Kidney (tissue), 14 donors: ENCODE measurements around the gene ADGRV1. TPM values are rescaled to one million over a fixed set of nuclear protein-coding genes. Genes with fewer than 3 reads are reported as not detected.
A peak's percentile ranks its signal among the peaks of the same experiment; 100 is the strongest.

ENCODE experiments used
- DNase-seq, 5 donors: peaks; one replicate each; pipeline ENCODE4 v3.0.0-alpha.2; 2013 to 2020
- FAIRE-seq: peaks from 2 replicates; lab custom pipeline; 2012; peaks lifted over from hg19 to GRCh38; lab: Jason Lieb, UNC
- H3K27ac ChIP-seq, 2 donors: one replicate each; pipeline ENCODE4 v1.7.0; 2013; ENCODE audit warnings: low read depth in 2 of 2, low read length in 2 of 2, inconsistent platforms in 1 of 2
- H3K27me3 ChIP-seq: one replicate; pipeline ENCODE4 v1.7.1; 2013; ENCODE audit warnings: low read length, inconsistent platforms; ENCODE audit not compliant: control insufficient read depth, insufficient read depth
- H3K36me3 ChIP-seq, 3 donors: one replicate each; pipeline versions ENCODE4 v1.7.0 to v1.7.1; 2013; ENCODE audit warnings: low read length in 3 of 3, control low read depth in 1 of 3, inconsistent platforms in 1 of 3; ENCODE audit not compliant: insufficient read depth in 3 of 3, control insufficient read depth in 2 of 3
- H3K4me1 ChIP-seq, 3 donors: one replicate each; pipeline versions ENCODE4 v1.7.0 to v1.7.1; 2013; ENCODE audit warnings: low read length in 3 of 3, inconsistent platforms in 1 of 3, low read depth in 1 of 3; ENCODE audit not compliant: control insufficient read depth in 2 of 3, insufficient read depth in 2 of 3
- H3K4me3 ChIP-seq, 3 donors: one replicate each; pipeline versions ENCODE4 v1.7.0 to v1.8.1; 2013; ENCODE audit warnings: low read length in 3 of 3, control low read depth in 1 of 3, inconsistent platforms in 1 of 3
- H3K9ac ChIP-seq, 3 donors: one replicate each; pipeline versions ENCODE4 v1.7.0 to v1.7.1; 2013; ENCODE audit warnings: low read length in 3 of 3, control low read depth in 1 of 3, inconsistent platforms in 1 of 3
- H3K9me3 ChIP-seq, 3 donors: one replicate each; pipeline versions ENCODE4 v1.7.0 to v1.7.1; 2013; ENCODE audit warnings: low read length in 3 of 3, control low read depth in 1 of 3, inconsistent platforms in 1 of 3; ENCODE audit not compliant: control insufficient read depth in 2 of 3, insufficient read depth in 1 of 3
- intact Hi-C: fragments of 100-400 bp; cut with DNase I; formaldehyde crosslinking; loops from one replicate; pipeline ENCODE4 v1.11.1; 2022
- polyA plus RNA-seq: library from polyadenylated mRNA; stranded (reverse); fragments of 350-450 nt; fragmentation: Illumina TruSeq; extraction: RNeasy Lipid Tissue Mini Kit (QIAGEN cat#74804); gene quantifications from one replicate; pipeline ENCODE4 v1.2.3, GENCODE V29; 2014; ENCODE audit warnings: low read depth, low replicate concordance; ENCODE audit not compliant: insufficient read depth
- total RNA-seq: library from RNA; stranded (reverse); fragmentation: NEBNext Ultra II Directional; extraction: Animal tissue kit (Norgen Biotek cat#: 25700); gene quantifications from one replicate; pipeline ENCODE4 v1.2.1, GENCODE V29; 2021
- TF ChIP-seq, protein P1 (sequence below): IDR thresholded peaks from 3 replicates; pipeline ENCODE4 v1.5.1; 2012; ENCODE audit warnings: mild to moderate bottlenecking, moderate library complexity, borderline replicate concordance; ENCODE audit not compliant: insufficient read depth; ENCODE audit errors: extremely low read depth
- donor health status: control.
- donor health status: control.
- donor health status: control.
- donor health status: control.
- donor health status: control.
- donor health status: DM: yes; HTN: yes; CAD: no.
- donor health status: Normal renal cell carcinoma (clear cell type).

ADGRV1 gene
- total and polyA plus RNA-seq, 2 donors from 2014 or later, result 7.0 to 7.3 TPM

DNA sequence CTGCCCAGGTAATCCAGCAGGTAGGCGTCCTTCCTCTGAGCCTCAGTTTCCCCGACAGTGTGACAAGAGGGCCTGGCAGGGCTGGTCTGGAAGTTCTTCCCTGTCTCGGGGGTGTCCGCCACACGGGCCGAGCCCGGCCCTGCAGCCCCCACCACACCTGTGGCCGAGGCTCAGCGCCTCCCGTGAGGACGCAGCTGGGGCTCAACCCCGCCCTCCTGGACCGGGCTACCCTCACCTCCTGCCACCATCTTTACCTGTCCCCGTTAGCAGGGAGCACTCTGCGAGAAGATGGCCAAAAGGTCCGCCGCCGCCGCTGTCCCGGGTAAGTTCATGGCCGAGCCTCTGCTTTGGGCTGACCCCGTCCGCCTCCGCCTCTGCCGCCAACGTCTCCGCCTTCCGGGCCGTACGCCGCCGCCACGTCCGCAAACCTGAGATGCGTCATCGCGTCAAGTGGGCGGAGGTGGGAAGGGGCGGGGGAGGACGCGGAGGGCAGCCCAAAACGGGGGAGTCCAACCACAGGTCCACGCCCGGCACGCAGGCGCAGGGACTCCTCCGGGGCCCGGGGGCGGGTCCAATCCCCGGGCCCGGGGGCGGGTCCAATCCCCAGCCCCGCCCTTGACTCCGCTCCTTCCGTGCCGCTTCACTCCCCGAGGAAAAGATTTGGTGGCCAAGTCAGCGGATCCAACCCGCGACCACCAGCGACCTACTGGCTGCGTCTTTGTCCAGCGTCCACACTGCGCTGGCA is 29.2 kb upstream of the ADGRV1 start, which contains the start of gene LYSMD3:
Gene LYSMD3 (minus strand): TSS at position 391 of the 745 bp plus-strand sequence. CDS start 4,295 bp downstream, outside the sequence.
- Histone ChIP-seq H3K27me3 (no peaks in the 10 kb centered on the region), H3K4me3 (peak within 1 kb of the TSS; percentile 99), H3K9ac (peak within 1 kb of the TSS; percentile 93 to 99 (median 97)), H3K9me3 (no peaks in the 10 kb centered on the region), H3K4me1 (peaks cover 2 to 4% (median 2%) of the 10 kb centered on the region in 3 donors), H3K36me3 (no peaks in the 10 kb centered on the region), H3K27ac (peak within 1 kb of the TSS; percentile 94 to 98)
- no peak for FAIRE-seq
- TF ChIP-seq, protein P1, sequence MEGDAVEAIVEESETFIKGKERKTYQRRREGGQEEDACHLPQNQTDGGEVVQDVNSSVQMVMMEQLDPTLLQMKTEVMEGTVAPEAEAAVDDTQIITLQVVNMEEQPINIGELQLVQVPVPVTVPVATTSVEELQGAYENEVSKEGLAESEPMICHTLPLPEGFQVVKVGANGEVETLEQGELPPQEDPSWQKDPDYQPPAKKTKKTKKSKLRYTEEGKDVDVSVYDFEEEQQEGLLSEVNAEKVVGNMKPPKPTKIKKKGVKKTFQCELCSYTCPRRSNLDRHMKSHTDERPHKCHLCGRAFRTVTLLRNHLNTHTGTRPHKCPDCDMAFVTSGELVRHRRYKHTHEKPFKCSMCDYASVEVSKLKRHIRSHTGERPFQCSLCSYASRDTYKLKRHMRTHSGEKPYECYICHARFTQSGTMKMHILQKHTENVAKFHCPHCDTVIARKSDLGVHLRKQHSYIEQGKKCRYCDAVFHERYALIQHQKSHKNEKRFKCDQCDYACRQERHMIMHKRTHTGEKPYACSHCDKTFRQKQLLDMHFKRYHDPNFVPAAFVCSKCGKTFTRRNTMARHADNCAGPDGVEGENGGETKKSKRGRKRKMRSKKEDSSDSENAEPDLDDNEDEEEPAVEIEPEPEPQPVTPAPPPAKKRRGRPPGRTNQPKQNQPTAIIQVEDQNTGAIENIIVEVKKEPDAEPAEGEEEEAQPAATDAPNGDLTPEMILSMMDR, result no peak
- DNase-seq, result peak; percentile 97 to 100 (median 98)
- intact Hi-C loops, result no loop called here

DNA sequence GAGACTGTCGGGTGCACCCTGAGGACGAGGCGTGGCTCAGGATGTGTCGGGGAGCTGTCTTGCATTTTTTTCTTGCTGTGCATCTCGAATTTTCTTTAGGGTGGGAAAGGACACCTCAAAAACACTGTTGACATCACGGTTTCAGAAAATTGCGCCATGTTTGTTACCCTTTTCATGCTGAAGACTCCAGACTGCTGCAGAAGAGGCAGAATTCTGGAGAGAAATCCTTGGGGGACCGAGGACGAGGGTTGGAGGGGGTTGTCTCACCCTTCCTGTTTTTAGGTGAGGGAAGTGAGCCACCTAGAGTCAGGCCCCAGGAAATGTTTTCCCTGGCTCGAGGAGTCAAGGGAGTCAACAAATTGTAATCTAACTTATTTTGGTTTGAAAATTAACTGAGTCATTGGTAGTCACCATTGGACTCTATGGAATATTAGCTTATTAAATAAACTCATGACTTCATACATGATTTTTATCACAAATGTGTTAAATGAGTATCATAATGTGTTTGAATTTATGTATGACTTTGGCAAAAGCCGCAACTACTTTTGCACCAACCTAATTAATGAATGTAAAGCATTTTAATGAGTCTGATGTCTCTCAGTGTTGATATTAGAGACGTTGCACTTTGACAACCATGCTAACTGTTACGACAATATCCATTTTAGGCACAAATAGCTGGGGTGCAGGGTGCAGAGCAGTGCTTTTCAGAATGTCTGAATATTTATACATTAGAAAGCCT is 28.5 kb upstream of the ADGRV1 start:
- peak; percentile 67 for FAIRE-seq
- peak overlapping the region; percentile 77 to 97 (median 84) for H3K9ac ChIP-seq
- H3K9me3 ChIP-seq, result no peaks in the 10 kb centered on the region
- TF ChIP-seq, protein P1, result peak; percentile 71
- H3K4me3 ChIP-seq, result peak overlapping the region; percentile 95 to 99 (median 99)
- intact Hi-C loops, result no loop called here
- peak in 4 of 5 donors; percentile 79 to 91 (median 86) for DNase-seq
- H3K27me3 ChIP-seq, result no peaks in the 10 kb centered on the region
- H3K4me1 ChIP-seq, result peaks cover 2 to 4% (median 2%) of the 10 kb centered on the region in 3 donors
- H3K36me3 ChIP-seq, result no peaks in the 10 kb centered on the region
- peak overlapping the region; percentile 91 to 94 for H3K27ac ChIP-seq

DNA sequence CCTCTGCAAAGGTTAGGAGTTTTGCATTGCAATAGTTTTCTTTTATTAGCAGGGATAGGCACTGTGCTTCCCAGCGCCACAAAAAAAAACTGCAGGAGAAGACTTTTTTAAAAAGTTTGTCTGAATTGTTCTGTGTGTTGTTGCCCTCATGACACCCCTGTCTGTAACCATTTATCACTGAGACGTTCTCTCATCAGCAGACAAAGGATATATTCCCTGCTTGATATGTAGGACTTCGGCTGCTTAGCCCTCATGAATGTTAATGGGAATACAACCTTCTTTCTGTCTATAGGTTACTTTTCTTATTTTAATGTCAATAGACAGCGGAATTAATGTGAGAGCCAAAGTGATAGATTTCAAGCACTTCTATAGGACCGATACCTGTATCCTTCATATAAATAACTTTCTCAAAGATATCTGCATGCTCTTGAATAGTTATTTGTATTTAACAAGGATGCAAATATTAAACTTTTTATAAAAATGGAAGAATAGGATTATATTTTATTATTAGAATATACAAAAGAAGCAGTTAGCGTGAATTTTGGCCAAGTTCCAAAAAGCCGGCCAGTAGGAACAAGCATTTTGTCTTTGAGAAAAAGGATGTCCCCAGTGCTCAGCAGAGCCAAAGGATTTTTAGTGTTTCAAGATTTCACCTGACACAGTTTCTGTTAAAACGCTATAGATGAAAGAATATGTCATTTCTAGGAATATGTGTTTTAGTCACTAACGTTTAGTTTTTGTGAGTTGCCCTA is 27.7 kb upstream of the ADGRV1 start:
- intact Hi-C loops, result no loop called here
- DNase-seq (peak in 1 of 5 donors; percentile 4), FAIRE-seq (no peak)
- H3K27ac ChIP-seq, result no peak overlapping the region
- no peaks in the 10 kb centered on the region for H3K27me3 ChIP-seq
- H3K4me1 ChIP-seq, result peaks cover 2 to 4% (median 2%) of the 10 kb centered on the region in 3 donors
- H3K9ac ChIP-seq, result peak overlapping the region in 1 of 3 donors; percentile 84
- H3K36me3 ChIP-seq, result no peaks in the 10 kb centered on the region
- H3K4me3 ChIP-seq, result peak overlapping the region in 2 of 3 donors; percentile 95 to 99
- TF ChIP-seq, protein P1, result no peak
- H3K9me3 ChIP-seq, result no peaks in the 10 kb centered on the region
